Suprapubic skin (tissue), 4 donors: ENCODE data around the gene PIGC. TPM values are rescaled to one million over a fixed set of nuclear protein-coding genes. Genes with fewer than 3 reads are reported as not detected.

Experiments used
- DNase-seq, 2 donors: peaks; one replicate each; pipeline ENCODE4 v3.0.0-alpha.2; 2019; ENCODE audit warnings: low spot score in 2 of 2
- H3K27ac ChIP-seq: fragments of 200-600 bp; sonication (generic); one replicate; pipeline ENCODE4 v1.5.1; 2019
- H3K27me3 ChIP-seq: fragments of 200-600 bp; sonication (generic); one replicate; pipeline ENCODE4 v1.5.1; 2019
- H3K36me3 ChIP-seq: fragments of 200-600 bp; sonication (generic); one replicate; pipeline ENCODE4 v1.5.1; 2019
- H3K4me1 ChIP-seq: fragments of 200-600 bp; sonication (generic); one replicate; pipeline ENCODE4 v1.5.1; 2019
- H3K4me3 ChIP-seq: fragments of 200-600 bp; sonication (generic); one replicate; pipeline ENCODE4 v1.5.1; 2019; ENCODE audit warnings: mild to moderate bottlenecking
- H3K9me3 ChIP-seq: fragments of 200-600 bp; sonication (generic); one replicate; pipeline ENCODE4 v1.5.1; 2019
- CTCF ChIP-seq, 2 donors: fragments of 200-600 bp in 1 of 2; fragments of 450-650 bp in 1 of 2; sonication (generic) in 1 of 2; IDR thresholded peaks; one replicate each; pipeline ENCODE4 v1.5.1; 2016 to 2019; ENCODE audit warnings: antibody characterized with exemption in 2 of 2, mild to moderate bottlenecking in 1 of 2, moderate library complexity in 1 of 2
- EP300 ChIP-seq: sonication (generic); formaldehyde crosslinking; IDR thresholded peaks from one replicate; pipeline ENCODE4 v1.6.1; 2017; ENCODE audit warnings: antibody characterized with exemption
- POLR2A ChIP-seq, 2 donors: fragments of 450-650 bp; IDR thresholded peaks; one replicate each; pipeline ENCODE4 v1.6.1; 2017; ENCODE audit warnings: antibody characterized with exemption in 2 of 2, mild to moderate bottlenecking in 2 of 2, moderate library complexity in 2 of 2
- POLR2AphosphoS5 ChIP-seq, 3 donors: sonication (generic); formaldehyde crosslinking; IDR thresholded peaks; one replicate each; pipeline ENCODE4 v1.6.1; 2017; ENCODE audit warnings: antibody characterized with exemption in 3 of 3
- WGBS: methylation state at CpG from one replicate; pipeline ENCODE4 v1.1.5; 2018; 5-methylcytosine and 5-hydroxymethylcytosine counted together
- total RNA-seq, 4 donors: library from RNA; depleted of rRNA; stranded (reverse); fragments of >200 nt; gene quantifications; one replicate each; pipeline ENCODE4 v1.1.0, GENCODE V29; 2016

Gene PIGC
- total RNA-seq, 4 donors from 2014 or later = 16.8 to 51.8 (median 34.1) TPM

- Histone ChIP-seq H3K27me3 (no peaks in the 10 kb centered on the region), H3K9me3 (no peaks in the 10 kb centered on the region), H3K4me1 (no peaks in the 10 kb centered on the region), H3K36me3 (no peaks in the 10 kb centered on the region), H3K4me3 (no peak overlapping the region), H3K27ac (no peak overlapping the region)
- no peak for TF ChIP-seq POLR2A (IDR thresholded peaks at IDR 0.05)
- no peak for DNase-seq
- 56% methylated on average over 1 of the region's 1 CpG for WGBS
Measured at GRCh38 chr1:172408958-172409357, 34.9 kb downstream of the PIGC start.

- Histone ChIP-seq H3K36me3 (no peaks in the 10 kb centered on the region), H3K4me1 (peaks cover 2% of the 10 kb centered on the region), H3K27me3 (no peaks in the 10 kb centered on the region), H3K9me3 (no peaks in the 10 kb centered on the region), H3K4me3 (no peak overlapping the region), H3K27ac (no peak overlapping the region)
- no peak for DNase-seq
- WGBS = 93% methylated on average over 1 of the region's 1 CpG
- TF ChIP-seq EP300 (no peak), POLR2AphosphoS5 (IDR thresholded peaks at IDR 0.05) (no peak), CTCF (IDR thresholded peaks at IDR 0.05) (no peak), POLR2A (IDR thresholded peaks at IDR 0.05) (no peak)
Measured at GRCh38 chr1:172406968-172407367, 36.9 kb downstream of the PIGC start.

- H3K36me3 ChIP-seq = no peaks in the 10 kb centered on the region
- no peaks in the 10 kb centered on the region for H3K9me3 ChIP-seq
- H3K4me1 ChIP-seq = peaks cover 2% of the 10 kb centered on the region
- no peak for TF ChIP-seq CTCF (IDR thresholded peaks at IDR 0.05)
- no peak for TF ChIP-seq EP300
- TF ChIP-seq POLR2A (IDR thresholded peaks at IDR 0.05) = no peak
- no peak for TF ChIP-seq POLR2AphosphoS5 (IDR thresholded peaks at IDR 0.05)
- H3K27me3 ChIP-seq = no peaks in the 10 kb centered on the region
- no peak for DNase-seq
- H3K27ac ChIP-seq = no peak overlapping the region
- H3K4me3 ChIP-seq = no peak overlapping the region
Measured at GRCh38 chr1:172405912-172406311, 38.0 kb downstream of the PIGC start.

- H3K9me3 ChIP-seq = no peaks in the 10 kb centered on the region
- H3K4me1 ChIP-seq = peaks cover 17% of the 10 kb centered on the region
- no peak overlapping the region for H3K4me3 ChIP-seq
- no peak for TF ChIP-seq POLR2A (IDR thresholded peaks at IDR 0.05)
- TF ChIP-seq EP300 = no peak
- TF ChIP-seq CTCF (IDR thresholded peaks at IDR 0.05) = no peak
- no peak for TF ChIP-seq POLR2AphosphoS5 (IDR thresholded peaks at IDR 0.05)
- H3K27me3 ChIP-seq = no peaks in the 10 kb centered on the region
- DNase-seq = no peak
- no peaks in the 10 kb centered on the region for H3K36me3 ChIP-seq
- no peak overlapping the region for H3K27ac ChIP-seq
Measured at GRCh38 chr1:172404121-172404520, 39.7 kb downstream of the PIGC start.

- H3K27me3 ChIP-seq = no peaks in the 10 kb centered on the region
- DNase-seq = no peak
- no peak overlapping the region for H3K27ac ChIP-seq
- no peaks in the 10 kb centered on the region for H3K9me3 ChIP-seq
- peaks cover 28% of the 10 kb centered on the region for H3K4me1 ChIP-seq
- no peak for TF ChIP-seq POLR2AphosphoS5 (IDR thresholded peaks at IDR 0.05)
- no peak overlapping the region for H3K4me3 ChIP-seq
- no peaks in the 10 kb centered on the region for H3K36me3 ChIP-seq
- WGBS = 67% methylated on average over 1 of the region's 1 CpG
Measured at GRCh38 chr1:172402878-172403569, 40.8 kb downstream of the PIGC start.

GRCh38 chr1:172401892-172402291 is 42.0 kb downstream of the PIGC start:
- WGBS = 94% methylated on average over 5 of the region's 5 CpGs
- Histone ChIP-seq H3K27ac (no peak overlapping the region), H3K36me3 (no peaks in the 10 kb centered on the region), H3K4me3 (no peak overlapping the region), H3K27me3 (no peaks in the 10 kb centered on the region), H3K4me1 (peaks cover 38% of the 10 kb centered on the region), H3K9me3 (no peaks in the 10 kb centered on the region)
- DNase-seq = no peak
- TF ChIP-seq POLR2A (IDR thresholded peaks at IDR 0.05) (no peak), EP300 (no peak), POLR2AphosphoS5 (IDR thresholded peaks at IDR 0.05) (no peak), CTCF (IDR thresholded peaks at IDR 0.05) (no peak)
